GM21737 (cell line): ENCODE measurements around the gene LRIT3.

Experiments used
- ATAC-seq: cut with Tn5 transposase; IDR thresholded peaks from one replicate; pipeline ENCODE4 v1.9.1; 2021; ENCODE audit warnings: mild to moderate bottlenecking, moderate library complexity; ENCODE audit not compliant: unreplicated experiment

The LRIT3 gene

GRCh38 chr4:109902559-109903251 is 54.8 kb downstream of the LRIT3 start:
- no peak for ATAC-seq

DNA sequence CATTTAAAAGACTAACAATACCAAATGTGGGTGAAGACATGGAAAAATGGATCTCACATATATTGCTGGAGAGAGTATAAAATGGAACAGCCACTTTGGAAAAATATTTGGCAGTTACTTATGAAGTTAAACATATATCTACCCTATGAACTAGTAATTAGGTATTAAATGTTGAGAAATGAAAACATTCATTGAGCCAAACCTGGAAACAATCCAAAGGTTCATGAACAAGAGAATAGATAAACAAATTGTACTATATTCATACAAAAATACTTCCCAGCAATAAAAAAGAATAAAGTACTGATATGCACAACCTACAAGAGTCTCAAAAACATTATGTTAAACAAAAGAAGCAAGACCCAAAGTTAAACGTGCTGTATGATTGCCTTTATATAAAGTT is 60.8 kb downstream of the LRIT3 start:
- ATAC-seq: no peak

DNA sequence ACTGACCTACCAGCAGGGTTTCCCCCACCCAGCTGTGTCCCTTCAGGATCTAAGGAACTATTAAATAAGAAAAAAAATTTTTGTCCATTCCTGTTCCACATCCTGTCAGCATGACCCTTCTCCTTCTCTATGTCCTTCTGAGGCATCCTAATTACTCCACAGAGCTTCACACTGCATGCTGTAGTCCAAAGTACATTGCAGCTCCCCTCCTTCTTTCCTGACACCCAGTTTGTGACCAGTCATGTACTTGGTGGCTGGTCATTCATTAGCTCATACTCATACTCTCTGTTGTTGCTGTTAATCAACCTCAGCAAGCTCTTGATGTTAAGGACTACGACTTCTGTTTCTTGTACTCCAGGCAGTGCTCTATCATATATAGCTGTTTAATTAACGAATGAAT is 62.3 kb downstream of the LRIT3 start:
- ATAC-seq: no peak

DNA sequence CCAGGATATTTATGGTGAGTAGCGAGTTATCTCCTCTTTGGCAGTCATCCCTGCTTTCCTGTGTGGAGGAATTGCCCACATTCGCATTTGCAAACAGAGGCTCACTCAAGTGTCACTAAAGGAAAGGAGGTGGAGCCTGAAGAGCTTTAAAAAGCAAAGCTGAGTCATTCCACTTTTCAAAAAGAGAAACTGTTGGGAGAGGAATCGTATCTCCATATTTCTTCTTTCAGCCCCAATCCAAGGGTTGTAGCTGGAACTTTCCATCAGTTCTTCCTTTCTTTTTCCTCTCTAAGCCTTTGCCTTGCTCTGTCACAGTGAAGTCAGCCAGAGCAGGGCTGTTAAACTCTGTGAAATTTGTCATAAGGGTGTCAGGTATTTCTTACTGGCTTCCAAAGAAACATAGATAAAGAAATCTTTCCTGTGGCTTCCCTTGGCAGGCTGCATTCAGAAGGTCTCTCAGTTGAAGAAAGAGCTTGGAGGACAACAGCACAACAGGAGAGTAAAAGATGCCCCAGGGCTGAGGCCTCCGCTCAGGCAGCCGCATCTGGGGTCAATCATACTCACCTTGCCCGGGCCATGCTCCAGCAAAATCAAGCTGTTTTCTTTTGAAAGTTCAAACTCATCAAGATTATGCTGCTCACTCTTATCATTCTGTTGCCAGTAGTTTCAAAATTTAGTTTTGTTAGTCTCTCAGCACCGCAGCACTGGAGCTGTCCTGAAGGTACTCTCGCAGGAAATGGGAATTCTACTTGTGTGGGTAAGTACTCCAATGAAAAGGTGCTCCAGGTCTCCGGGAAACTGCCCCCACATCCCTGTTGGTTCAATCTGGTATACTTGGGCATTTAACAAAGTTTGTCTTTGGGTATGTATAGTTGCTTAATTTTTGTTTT is 65.0 kb downstream of the LRIT3 start, which contains the start of gene EGF:
TSS of gene EGF (plus strand) at position 178 of the 890 bp plus-strand sequence. CDS start at position 631, 453 bp downstream.
- ATAC-seq: no peak

DNA sequence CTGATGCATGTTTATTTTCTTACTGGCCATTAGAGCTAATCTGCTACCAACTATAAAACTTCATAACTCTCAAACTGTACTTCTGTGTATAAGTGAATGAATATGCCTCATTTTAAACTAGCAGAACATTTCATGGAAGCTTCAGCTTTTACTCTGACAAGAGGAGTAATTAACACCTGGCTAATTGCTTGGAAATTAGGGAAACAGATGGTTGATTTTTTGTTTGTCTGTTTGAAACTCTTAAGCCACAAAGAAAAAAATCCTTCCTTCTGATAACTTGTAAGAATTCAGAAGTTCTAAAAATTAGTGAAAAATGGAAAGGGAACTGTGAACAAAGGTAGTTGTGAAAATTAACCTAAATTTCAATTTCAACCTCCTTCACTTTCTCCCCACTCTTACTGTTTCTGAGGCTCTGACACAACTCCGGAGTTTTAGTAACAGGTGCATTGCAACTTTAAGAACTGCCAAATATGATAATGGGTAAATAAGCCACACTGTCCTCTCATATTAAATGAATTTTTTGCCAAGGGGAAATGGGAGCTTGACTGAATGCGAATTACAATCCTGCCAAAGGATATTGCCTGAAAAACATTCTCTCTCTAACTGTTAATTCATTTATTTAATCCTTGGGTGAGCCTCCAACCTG is 65.8 kb downstream of the LRIT3 start:
- ATAC-seq: no peak

DNA sequence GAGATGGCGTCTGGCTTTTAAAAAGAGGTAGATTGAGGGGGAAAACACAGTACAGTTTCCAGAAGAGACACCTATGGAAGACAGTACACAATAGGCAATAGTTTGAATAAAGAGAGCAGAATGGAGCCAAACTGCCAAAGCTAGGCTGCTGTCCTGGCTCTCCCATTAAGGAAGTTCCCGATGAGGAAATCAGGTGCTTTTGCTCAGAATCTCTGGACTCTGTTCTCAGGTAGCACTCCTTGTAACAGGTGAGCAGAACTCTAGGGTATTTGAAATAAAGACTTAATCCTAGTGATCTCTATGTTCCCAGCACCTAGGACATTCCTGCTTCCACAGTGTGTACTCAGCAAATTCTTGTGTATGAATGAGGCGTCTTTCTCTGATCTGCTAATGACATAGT is 66.4 kb downstream of the LRIT3 start:
- no peak for ATAC-seq

DNA sequence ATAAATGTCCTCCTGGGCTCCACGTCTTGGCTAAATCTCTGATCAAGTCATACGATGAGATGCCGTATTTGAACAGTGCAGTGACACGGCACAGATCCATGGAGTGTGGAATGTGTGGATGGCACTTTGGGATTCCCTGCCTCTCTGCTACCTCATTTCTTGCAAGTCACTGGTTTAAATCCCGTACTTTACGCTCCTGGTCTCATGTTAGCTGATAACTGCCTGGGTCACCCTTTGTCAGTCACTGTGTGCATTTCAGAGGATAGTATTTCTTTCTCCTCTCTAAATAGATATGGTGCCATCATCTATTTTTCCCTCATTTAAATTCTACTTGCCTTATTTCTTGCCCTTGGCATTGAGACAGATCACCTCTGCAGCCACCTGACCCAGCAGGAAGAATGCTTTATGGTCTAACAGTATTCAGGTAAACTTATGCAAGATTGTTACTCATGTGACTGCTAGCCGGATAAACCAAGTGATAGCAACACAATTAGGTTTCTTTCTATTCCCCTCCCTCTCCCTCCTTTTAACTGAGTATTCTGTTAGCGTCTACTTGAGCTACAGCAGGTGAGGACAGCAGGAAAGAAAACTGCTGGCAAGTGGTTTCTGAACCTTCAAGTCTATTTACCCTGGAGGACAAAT is 67.6 kb downstream of the LRIT3 start:
- no peak for ATAC-seq

GRCh38 chr4:109916027-109916409 is 68.1 kb downstream of the LRIT3 start:
- no peak for ATAC-seq

- ATAC-seq: no peak
These were observed 73.5 kb downstream of the LRIT3 start for GRCh38 chr4:109921384-109921808.
